Measurements from ENCODE around the gene ANKRD34A.

The ANKRD34A gene

GRCh38 chr1:145964328-145965118 lies at the start of gene ANKRD34A, which contains the start of gene POLR3GL:
TSS of gene ANKRD34A (minus strand) at chr1:145964575. CDS start at chr1:145961759, 2,816 bp downstream.
TSS of gene POLR3GL (plus strand) at chr1:145964690. CDS start at chr1:145974866, 10,176 bp downstream.
- DNase-seq = peak; percentile 89

GRCh38 chr1:146013559-146013922 lies 49.2 kb upstream of the ANKRD34A start:
- no peak for DNase-seq

- peak; percentile 57 for DNase-seq
These were observed 48.6 kb upstream of the ANKRD34A start for GRCh38 chr1:146012703-146013558.

GRCh38 chr1:146010126-146010738 lies 45.9 kb upstream of the ANKRD34A start:
- no peak for DNase-seq

- DNase-seq = no peak
These were observed 43.2 kb upstream of the ANKRD34A start for GRCh38 chr1:146007489-146008133.

- no peak for DNase-seq
These were observed 37.3 kb upstream of the ANKRD34A start for GRCh38 chr1:146001709-146002108.

- no peak for DNase-seq
These were observed 35.1 kb upstream of the ANKRD34A start for GRCh38 chr1:145999321-146000024.

- DNase-seq = no peak
These were observed 33.3 kb upstream of the ANKRD34A start for GRCh38 chr1:145997718-145998023.

GRCh38 chr1:145997016-145997717 lies 32.8 kb upstream of the ANKRD34A start:
- peak; percentile 37 for DNase-seq

- peak; percentile 87 for DNase-seq
These were observed 32.1 kb upstream of the ANKRD34A start, which contains the start of gene TXNIP for GRCh38 chr1:145996433-145997015. TSS of gene TXNIP (minus strand) at chr1:145996579. CDS start at chr1:145996266, 313 bp downstream.

- no peak for DNase-seq
These were observed 31.6 kb upstream of the ANKRD34A start for GRCh38 chr1:145995964-145996432.

- no peak for DNase-seq
These were observed 30.9 kb upstream of the ANKRD34A start for GRCh38 chr1:145995148-145995881.

GRCh38 chr1:145994391-145995120 lies 30.2 kb upstream of the ANKRD34A start:
- DNase-seq = peak; percentile 43

GRCh38 chr1:145993618-145994390 lies 29.4 kb upstream of the ANKRD34A start:
- DNase-seq = no peak

- DNase-seq = no peak
These were observed 28.7 kb upstream of the ANKRD34A start for GRCh38 chr1:145992958-145993617.

- DNase-seq = no peak
These were observed 28.1 kb upstream of the ANKRD34A start for GRCh38 chr1:145992502-145992936.

GRCh38 chr1:145991735-145992412 lies 27.5 kb upstream of the ANKRD34A start:
- no peak for DNase-seq

All from activated CD8-positive, alpha-beta memory T cell treated with anti-CD3 and anti-CD28 coated beads, Interleukin-2, amount 50 U/mL, for 4 hours (primary cell).